HFFc6 (cell line): ENCODE results near the gene POC1A. TPM values are rescaled to one million over a fixed set of nuclear protein-coding genes. Genes with fewer than 3 reads are reported as not detected.
A peak's percentile ranks its signal among the peaks of the same experiment; 100 is the strongest.

Experiments used
- DNase-seq: peaks from one replicate; pipeline ENCODE4 v3.0.0-alpha.2; 2018
- H3K27ac Mint-ChIP-seq: 2 replicates; pipeline ENCODE4 v1.8.0; 2020; ENCODE audit warnings: mild to moderate bottlenecking, mixed read lengths
- H3K27me3 Mint-ChIP-seq: 2 replicates; pipeline ENCODE4 v1.8.0; 2021; ENCODE audit warnings: mild to moderate bottlenecking, moderate library complexity, mixed read lengths; ENCODE audit not compliant: insufficient read depth
- H3K36me3 Mint-ChIP-seq: 2 replicates; pipeline ENCODE4 v1.8.0; 2021; ENCODE audit warnings: low read depth, mixed read lengths
- H3K4me1 Mint-ChIP-seq: 2 replicates; pipeline ENCODE4 v1.8.0; 2020; ENCODE audit warnings: low read depth, mixed read lengths
- H3K4me3 Mint-ChIP-seq: 2 replicates; pipeline ENCODE4 v1.8.0; 2020; ENCODE audit warnings: mild to moderate bottlenecking, moderate library complexity, mixed read lengths
- H3K9me3 Mint-ChIP-seq: 2 replicates; pipeline ENCODE4 v1.8.0; 2020; ENCODE audit warnings: mild to moderate bottlenecking, mixed read lengths
- total RNA-seq, 6 experiments: library from RNA; stranded (reverse); fragmentation: NEBNext Ultra II Directional; extraction: Animal tissue kit (Norgen Biotek cat#: 25700); gene quantifications; 2 replicates in 1 of 6; 3 replicates in 5 of 6; pipeline ENCODE4 v1.2.3, GENCODE V29; 2021
- TF ChIP-seq, protein P1 (sequence below): fragments of 200-600 bp; sonication (generic); IDR thresholded peaks from 2 replicates; pipeline ENCODE4 v1.5.0; 2021; ENCODE audit warnings: antibody characterized with exemption, mild to moderate bottlenecking

The POC1A gene
- total RNA-seq, 6 experiments from 2014 or later, result 11.0 to 21.3 (median 20.5) TPM

DNA sequence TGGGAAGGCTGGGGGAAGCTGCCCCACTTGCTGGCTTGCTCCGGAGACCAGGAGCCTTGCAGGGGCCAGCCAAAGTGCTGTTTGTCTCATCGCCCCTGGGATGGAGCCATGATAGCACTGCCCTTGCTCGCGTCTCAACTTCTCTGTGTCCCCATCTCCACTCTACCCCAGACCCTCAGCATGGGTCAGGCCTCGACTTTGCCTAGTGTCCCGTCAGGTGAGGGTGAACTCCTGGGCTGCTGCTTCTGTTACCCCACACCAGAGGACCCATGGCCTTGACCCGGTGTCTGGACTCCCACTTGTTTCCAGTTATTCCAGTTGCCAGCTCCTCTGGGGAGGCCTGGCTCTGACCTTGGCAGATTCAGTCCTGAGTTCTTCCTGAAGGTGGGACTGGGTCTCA lies 61.3 kb downstream of the POC1A start:
- Mint-ChIP-seq H3K4me3 (no peak overlapping the region), H3K4me1 (peaks cover 65% of the 10 kb centered on the region)

DNA sequence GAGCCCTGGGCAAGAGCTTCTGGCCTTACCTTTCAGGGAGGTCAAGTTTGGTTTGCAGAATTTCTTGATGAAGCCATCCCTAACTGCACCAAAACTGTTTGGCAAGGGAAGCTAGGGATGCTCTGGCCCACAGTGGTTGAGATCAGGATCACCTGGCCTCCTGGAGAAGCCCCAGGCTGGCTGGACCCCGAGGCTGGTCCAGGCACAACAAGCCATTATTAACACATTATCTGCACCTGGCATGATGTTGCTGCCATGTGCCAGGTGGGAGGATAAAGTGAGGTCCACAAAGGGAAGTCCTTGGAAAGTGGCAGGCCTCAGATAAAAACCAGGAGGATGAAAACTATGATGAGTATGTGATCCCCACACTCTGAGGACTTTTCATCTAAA lies 62.0 kb downstream of the POC1A start:
- Mint-ChIP-seq H3K4me1 (peaks cover 67% of the 10 kb centered on the region), H3K27me3 (no peaks in the 10 kb centered on the region; the same call in 1 of the 2 replicates), H3K27ac (peak overlapping the region; percentile 9; the same call in 1 of the 2 replicates), H3K4me3 (no peak overlapping the region), H3K9me3 (no peaks in the 10 kb centered on the region), H3K36me3 (peaks cover 11% of the 10 kb centered on the region)
- TF ChIP-seq, protein P1, sequence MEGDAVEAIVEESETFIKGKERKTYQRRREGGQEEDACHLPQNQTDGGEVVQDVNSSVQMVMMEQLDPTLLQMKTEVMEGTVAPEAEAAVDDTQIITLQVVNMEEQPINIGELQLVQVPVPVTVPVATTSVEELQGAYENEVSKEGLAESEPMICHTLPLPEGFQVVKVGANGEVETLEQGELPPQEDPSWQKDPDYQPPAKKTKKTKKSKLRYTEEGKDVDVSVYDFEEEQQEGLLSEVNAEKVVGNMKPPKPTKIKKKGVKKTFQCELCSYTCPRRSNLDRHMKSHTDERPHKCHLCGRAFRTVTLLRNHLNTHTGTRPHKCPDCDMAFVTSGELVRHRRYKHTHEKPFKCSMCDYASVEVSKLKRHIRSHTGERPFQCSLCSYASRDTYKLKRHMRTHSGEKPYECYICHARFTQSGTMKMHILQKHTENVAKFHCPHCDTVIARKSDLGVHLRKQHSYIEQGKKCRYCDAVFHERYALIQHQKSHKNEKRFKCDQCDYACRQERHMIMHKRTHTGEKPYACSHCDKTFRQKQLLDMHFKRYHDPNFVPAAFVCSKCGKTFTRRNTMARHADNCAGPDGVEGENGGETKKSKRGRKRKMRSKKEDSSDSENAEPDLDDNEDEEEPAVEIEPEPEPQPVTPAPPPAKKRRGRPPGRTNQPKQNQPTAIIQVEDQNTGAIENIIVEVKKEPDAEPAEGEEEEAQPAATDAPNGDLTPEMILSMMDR, result no peak
- DNase-seq, result no peak

More for the DNA sequence above, 61.3 kb downstream of the POC1A start:
- no peak for DNase-seq
- peaks cover 11% of the 10 kb centered on the region for H3K36me3 Mint-ChIP-seq
- H3K27me3 Mint-ChIP-seq, result no peaks in the 10 kb centered on the region; the same call in 1 of the 2 replicates
- peak overlapping the region; percentile 82; the same call in 1 of the 2 replicates for H3K27ac Mint-ChIP-seq
- no peaks in the 10 kb centered on the region for H3K9me3 Mint-ChIP-seq
- TF ChIP-seq, protein P1, result no peak

DNA sequence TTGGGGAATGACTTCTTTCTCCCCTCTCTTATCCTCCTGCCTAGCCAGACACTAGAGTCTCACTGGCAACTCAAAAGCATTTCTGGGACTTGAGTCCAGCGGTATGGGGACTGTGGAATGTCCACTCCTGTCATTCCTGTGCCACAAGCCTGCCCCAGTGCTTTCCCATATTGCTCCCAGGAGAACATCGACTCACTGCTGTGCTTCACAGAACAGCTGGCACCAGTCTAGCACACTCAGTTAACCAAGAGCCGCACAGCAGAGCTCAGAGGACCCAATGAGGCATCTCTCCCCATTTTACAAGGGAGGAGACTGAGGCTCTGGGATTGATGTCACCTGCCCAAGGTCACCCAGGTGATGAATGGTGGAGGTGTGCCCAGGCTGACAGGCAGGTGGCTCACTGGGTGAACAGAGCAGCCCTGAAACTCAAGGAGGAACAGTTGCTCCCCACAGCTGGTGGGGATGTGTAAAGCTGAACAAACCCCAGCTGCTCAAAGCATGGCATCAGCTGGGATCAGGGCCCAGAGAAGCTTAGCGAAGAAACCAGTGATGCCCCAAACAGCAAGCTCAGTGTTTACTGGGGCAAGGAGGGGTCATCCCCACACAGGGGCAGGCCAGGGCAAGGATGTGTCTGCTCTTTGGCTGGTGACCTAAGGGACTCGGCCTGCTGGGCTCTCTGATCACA lies 62.5 kb downstream of the POC1A start:
- Mint-ChIP-seq H3K27ac (peak overlapping the region; percentile 98), H3K4me3 (peak overlapping the region; percentile 37; the same call in 1 of the 2 replicates)

DNA sequence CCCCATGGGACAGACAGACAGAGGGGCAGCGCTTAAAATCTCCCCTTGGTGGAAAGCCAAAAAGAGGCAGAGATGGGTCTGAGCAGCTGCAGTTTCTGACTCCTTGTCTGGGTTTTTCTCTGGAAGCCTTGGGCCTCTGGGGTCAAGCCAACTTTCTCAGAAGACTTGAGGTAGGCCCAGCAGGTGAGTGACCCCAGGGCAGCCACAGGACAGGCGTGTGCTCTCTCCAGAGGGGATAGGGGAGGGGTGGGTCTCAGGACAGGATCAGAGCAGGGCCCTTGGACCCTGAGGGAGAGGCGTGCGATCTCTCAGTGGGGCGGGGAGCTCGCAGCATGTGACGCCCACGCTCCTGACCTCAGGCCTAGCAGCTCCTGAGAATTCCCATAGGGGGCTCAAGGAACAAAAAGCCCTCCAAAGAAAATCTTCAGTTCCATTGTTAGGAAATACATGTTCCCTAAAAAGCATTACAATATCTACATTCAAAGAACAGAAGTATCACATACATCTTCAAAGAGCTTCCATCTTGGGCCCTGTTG lies 63.2 kb downstream of the POC1A start:
- H3K36me3 Mint-ChIP-seq, result peaks cover 11% of the 10 kb centered on the region
- H3K4me3 Mint-ChIP-seq, result peak overlapping the region; percentile 37; the same call in 1 of the 2 replicates
- no peaks in the 10 kb centered on the region for H3K9me3 Mint-ChIP-seq
- peaks cover 72% of the 10 kb centered on the region for H3K4me1 Mint-ChIP-seq
- no peak for DNase-seq
- H3K27me3 Mint-ChIP-seq, result no peaks in the 10 kb centered on the region; the same call in 1 of the 2 replicates
- TF ChIP-seq, protein P1, result no peak
- H3K27ac Mint-ChIP-seq, result peak overlapping the region; percentile 98

More for the DNA sequence above, 62.5 kb downstream of the POC1A start:
- no peak for DNase-seq
- peaks cover 72% of the 10 kb centered on the region for H3K4me1 Mint-ChIP-seq
- TF ChIP-seq, protein P1, result no peak
- peaks cover 11% of the 10 kb centered on the region for H3K36me3 Mint-ChIP-seq
- no peaks in the 10 kb centered on the region; the same call in 1 of the 2 replicates for H3K27me3 Mint-ChIP-seq
- no peaks in the 10 kb centered on the region for H3K9me3 Mint-ChIP-seq

DNA sequence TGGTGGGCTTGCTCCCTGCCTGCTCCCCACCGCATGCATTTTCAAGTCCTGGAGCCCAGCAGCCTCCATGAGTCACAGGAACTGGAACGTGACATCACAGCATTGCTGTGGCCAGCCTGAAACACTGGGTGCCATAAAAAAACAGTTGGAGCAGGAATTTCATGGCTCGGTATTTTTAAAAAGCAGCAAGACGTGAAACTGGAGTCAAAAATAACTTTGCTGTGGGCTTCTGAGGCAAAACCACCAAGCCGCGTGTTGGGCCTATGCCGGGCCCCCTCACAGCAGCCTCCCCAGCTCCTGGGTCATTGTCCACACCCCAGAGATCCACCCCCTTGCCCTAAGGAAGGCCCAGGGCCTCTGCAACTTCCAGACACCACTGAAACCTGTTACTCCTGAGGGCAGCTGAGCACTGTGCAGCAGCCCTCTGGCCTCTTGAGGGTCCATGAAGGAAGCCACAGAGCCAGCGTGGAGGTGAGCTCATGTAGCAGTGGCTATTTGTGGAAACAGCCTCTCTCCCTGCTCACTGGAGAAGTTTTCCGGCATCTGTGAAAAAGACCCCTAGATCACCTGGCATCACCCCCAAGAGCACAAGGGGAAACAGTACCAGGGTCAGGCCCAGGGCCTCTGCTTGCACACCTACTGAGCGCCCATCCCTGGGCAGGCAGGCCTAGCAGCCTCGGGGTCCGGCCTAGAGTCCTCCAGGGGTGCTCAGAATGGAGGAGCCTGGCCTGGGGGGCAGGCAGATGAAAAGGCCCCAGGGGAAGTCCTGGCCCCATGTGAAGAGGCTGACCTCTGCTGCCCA lies 63.9 kb downstream of the POC1A start:
- H3K9me3 Mint-ChIP-seq, result no peaks in the 10 kb centered on the region
- DNase-seq, result peak; percentile 89
- H3K36me3 Mint-ChIP-seq, result peaks cover 11% of the 10 kb centered on the region
- TF ChIP-seq, protein P1, result no peak
- H3K4me3 Mint-ChIP-seq, result peak overlapping the region; percentile 60
- no peaks in the 10 kb centered on the region; the same call in 1 of the 2 replicates for H3K27me3 Mint-ChIP-seq
- H3K4me1 Mint-ChIP-seq, result peaks cover 72% of the 10 kb centered on the region
- peak overlapping the region; percentile 98 for H3K27ac Mint-ChIP-seq
